Skin of body (tissue), 2 donors: ENCODE data around the gene ARHGEF40. TPM values are rescaled to one million over a fixed set of nuclear protein-coding genes. Genes with fewer than 3 reads are reported as not detected.

Source experiments
- DNase-seq: peaks from one replicate; lab custom pipeline; 2025; lab: John Stamatoyannopoulos, UW
- total RNA-seq: library from RNA; depleted of rRNA; stranded (reverse); fragments of >200 nt; gene quantifications from one replicate; pipeline ENCODE4 v1.2.3, GENCODE V29; 2014

The ARHGEF40 gene
- total RNA-seq, 1 donor from 2014 or later, result 37.2 TPM

DNA sequence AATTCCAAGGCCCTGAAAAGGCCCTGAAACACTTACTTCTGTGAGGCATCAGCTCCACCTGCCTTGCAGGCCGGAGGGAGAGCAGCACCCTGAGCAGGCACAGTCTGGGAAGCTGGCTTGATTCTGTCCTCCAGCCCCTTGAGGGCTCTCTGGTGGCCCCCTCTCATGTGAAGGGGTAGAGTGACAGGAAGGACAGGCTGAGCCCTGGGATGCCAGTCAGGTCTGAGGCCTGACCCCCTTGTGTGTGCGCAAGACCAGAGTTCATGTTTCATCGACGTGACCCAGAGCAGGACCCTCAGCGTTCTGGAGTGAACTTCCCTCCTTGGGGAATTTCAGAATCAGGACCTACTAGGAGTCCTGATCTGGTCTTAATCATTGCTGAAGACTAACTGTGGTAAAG, 11.2 kb upstream of the ARHGEF40 start:
- DNase-seq, result no peak

- DNase-seq, result no peak
Observed at GRCh38 chr14:21059842-21060613, 10.1 kb upstream of the ARHGEF40 start.

DNA sequence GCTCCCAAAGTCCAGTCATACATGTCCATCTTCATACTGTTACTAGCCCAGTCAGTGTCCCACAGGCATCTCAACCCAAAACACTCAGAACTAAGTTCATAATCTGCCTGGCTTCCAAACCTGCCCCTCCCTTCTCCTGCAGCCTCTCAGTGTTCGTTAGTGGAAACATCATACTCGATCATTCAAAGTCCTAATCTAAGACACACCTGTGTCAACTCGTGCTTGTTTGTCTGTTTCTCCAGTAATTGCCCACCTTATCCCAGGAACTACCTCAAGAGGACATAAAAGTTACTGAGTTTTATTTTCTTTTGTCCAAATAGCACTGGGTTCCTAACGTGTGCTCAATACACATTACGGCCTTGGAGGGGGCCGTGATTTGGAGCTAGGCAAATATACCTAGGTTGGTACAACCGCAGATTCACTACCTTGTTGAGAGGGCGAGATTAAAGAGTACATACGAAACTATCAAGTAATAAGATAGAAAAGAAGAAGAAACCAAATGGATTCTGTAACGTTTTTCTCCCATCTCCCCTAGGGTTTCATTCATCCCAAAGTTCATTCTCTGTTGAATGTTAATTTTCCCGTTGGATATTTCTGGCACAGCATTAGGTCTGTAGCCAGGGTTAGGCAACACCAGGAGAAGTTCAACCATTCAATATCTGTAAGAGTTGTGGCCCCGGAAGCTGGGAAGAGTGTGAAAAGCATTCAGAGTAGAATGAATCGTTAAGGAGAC, 9.3 kb upstream of the ARHGEF40 start:
- no peak for DNase-seq

GRCh38 chr14:21061347-21061668, 8.8 kb upstream of the ARHGEF40 start:
- no peak for DNase-seq

GRCh38 chr14:21063479-21063878, 6.6 kb upstream of the ARHGEF40 start:
- no peak for DNase-seq

GRCh38 chr14:21066882-21067502, 3.1 kb upstream of the ARHGEF40 start:
- no peak for DNase-seq

GRCh38 chr14:21068521-21069387, 1.4 kb upstream of the ARHGEF40 start:
- peak; percentile 57 for DNase-seq

DNA sequence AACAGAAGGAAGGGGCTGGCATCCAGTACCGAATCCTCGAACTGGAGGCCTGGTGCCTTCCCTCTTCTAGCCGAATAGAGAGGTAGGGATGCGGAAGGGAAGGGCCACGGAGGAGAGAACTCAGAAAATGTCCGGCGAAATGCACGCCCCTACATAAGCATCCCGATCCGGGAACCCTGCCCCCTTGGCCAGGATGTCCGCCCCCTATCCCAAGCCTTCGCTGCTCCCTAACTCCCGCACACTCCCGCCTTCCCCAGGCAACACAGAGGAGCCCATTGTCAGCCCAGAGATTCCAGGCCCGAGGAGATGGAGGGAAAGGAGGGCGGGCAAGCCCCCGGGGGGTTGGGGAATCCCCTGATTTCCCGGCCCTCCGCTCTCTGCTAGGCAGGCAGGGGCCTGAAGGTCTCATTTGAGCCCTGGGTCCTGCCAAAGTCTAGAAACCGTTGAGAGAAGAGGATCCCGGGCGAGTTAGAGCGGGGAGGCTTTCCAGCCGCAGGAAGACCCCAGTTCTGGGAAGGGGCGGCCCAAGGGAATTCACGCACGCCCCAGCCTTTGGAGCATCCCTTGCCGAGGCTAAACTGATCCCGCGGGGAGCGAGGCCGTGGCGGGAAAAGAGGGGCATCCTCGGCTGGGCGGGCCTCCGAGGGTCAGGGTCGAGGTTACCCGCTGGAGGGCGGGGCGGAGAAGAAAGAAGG, 569 bp upstream of the ARHGEF40 start:
- peak; percentile 67 for DNase-seq

DNA sequence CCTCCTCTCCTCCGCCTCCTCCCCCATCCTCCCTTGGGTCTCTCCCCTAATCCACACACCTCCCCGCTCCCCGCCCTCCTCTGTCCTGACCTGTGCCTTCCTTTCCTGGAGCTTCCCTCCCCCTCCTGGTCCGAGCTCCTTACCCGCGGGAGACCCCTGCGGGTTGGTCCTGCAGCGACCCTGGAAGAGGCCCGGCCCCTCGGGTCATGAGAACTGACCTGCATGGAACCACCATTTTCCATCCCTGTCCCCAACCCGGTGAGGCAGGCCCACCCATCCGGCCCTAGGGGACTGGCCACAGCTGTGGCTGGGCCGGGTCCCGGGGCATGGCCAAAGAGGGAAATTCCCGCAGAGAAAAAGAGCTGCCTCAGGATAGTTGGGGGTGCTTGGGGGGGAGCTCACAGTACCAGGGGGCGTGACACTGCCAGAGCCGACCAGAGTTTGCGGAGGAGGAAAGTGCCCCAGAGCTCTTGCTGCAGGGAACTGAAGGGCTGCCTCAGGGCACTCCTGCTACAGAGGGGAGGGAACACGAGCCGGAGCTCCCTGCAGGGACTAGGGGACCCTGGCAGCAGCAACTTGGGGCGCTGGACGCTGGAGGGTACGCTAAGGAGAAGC, 613 bp downstream of the ARHGEF40 start:
- DNase-seq, result peak; percentile 60

DNA sequence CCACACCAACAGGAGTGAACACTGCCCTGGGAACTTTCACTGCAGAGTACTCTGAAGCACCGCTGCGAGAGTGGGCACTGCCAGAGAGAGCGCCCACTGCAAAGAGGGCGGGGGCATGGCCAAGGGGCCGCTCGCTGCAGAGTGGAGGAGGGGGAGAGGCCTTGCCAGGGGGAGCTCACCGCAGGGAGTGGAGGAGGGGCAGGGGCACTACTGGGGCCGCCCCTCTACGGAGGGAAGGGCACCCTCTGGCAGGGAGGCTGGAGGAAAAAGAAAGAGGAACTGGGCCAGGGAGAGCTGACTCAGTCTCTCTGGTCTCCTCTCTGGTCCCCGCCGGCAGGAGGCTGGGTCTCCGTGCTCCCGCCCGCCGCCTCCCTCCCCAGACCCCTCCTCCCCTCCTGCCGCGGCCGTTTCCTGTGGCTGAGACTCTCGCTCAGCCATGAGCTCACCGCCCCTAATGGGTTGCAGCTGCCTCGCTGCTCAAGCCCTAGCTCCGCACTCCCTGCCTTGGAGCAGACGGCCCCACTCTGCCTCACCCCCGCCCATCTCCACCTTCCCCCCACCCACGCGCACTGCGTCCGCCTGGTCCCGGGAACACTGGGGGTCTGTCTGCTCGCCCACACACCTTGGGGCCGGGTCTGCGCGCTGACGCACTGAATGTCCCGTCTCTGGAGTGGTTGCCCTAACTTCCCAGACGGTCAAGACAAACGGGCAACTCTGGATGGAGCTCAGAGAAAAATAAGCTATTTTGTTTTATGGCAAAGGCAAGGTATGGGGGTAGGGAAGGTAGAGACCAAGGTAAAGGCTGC, 1.3 kb downstream of the ARHGEF40 start:
- DNase-seq, result peak; percentile 95

- DNase-seq, result peak; percentile 66
Observed at GRCh38 chr14:21072031-21072473, 1.9 kb downstream of the ARHGEF40 start.

GRCh38 chr14:21072781-21073339, 2.8 kb downstream of the ARHGEF40 start:
- no peak for DNase-seq

- no peak for DNase-seq
Observed at GRCh38 chr14:21073921-21074320, 3.8 kb downstream of the ARHGEF40 start.

DNA sequence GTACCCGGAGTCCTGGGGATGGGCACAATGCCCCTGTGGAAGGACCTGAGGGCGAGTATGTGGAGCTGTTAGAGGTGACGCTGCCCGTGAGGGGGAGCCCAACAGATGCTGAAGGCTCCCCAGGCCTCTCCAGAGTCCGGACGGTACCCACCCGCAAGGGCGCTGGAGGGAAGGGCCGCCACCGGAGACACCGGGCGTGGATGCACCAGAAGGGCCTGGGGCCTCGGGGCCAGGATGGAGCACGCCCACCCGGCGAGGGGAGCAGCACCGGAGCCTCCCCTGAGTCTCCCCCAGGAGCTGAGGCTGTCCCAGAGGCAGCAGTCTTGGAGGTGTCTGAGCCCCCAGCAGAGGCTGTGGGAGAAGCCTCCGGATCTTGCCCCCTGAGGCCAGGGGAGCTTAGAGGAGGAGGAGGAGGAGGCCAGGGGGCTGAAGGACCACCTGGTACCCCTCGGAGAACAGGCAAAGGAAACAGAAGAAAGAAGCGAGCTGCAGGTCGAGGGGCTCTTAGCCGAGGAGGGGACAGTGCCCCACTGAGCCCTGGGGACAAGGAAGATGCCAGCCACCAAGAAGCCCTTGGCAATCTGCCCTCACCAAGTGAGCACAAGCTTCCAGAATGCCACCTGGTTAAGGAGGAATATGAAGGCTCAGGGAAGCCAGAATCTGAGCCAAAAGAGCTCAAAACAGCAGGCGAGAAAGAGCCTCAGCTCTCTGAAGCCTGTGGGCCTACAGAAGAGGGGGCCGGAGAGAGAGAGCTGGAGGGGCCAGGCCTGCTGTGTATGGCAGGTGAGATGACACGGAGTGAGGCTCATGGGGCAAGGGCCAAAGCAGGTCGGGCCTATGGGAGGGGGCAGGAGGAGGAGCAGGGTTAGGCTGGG, 4.5 kb downstream of the ARHGEF40 start:
- DNase-seq, result no peak

DNA sequence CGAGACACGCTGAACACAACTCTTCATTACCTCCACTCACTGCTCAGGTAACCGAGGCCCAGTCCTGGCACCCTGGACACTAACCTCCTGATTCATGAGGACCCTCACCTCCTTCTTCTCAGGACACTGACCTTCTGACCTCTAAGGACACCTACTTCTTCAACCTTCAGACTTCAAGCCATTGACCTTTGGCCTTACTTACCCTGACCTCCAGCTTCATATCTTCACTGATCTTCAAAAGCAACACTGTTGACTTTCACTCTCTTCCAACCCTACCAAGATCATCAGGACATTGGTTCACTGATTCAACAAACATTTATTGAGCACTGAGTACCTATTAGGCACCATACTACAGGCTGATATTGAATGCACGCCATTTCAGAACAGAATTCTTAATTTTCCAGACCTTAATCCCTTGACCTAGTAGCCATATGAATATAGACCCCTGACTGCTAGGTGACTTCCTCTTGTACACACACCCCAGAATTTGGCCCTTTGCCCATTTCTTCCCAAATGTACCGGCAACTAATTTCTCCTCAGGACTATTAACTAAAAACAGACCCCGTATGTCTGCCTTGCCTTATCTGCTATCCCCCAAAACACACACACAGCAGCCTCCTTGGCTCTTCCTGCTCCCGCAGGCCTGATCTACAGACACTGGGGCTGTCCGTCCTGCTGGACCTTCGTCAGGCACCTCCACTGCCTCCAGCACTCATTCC, 5.8 kb downstream of the ARHGEF40 start:
- no peak for DNase-seq

DNA sequence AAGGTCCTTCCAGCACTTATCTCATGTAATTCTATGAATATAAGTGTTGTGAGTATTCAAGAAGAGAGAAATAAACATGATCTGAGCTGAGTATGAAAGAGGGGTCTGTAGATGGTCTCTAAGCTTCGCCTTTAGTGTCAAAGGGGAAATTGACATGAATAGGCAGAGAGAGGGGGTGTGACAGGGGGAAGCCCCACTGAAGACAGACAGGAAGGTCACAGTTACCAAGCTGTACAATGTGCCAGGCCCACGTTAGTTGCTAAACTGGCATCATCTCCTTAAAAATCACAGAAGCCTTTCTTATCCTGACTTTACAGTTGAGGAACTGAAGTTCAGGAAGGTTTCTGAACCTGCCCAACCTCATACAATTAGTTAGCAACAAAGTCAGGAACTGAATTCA, 7.6 kb downstream of the ARHGEF40 start:
- DNase-seq, result no peak

- DNase-seq, result no peak
Observed at GRCh38 chr14:21078287-21078686, 8.2 kb downstream of the ARHGEF40 start.

DNA sequence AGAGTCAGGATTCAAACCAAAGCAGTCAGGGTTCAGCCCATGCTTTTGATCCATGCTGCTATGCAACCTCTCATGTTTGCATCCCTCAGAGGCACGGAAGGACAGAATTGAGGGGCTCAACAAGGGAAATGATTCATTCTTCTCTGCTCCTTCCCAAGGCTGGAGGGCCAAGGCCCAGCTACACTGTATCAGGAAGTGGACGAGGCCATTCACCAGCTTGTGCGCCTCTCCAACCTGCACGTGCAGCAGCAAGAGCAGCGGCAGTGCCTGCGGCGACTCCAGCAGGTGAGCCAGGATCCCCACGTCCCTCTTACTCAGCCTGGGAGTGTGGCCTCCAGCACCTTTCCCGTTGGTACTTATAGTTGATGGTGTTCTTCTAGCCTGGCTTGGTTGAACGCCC, 8.6 kb downstream of the ARHGEF40 start:
- no peak for DNase-seq
